ENCODE data around the gene CAMK4.
"Not testable (repeated sequence)": the region's sequence is repeated elsewhere in the genome, so short reads cannot be mapped to it uniquely, and the experiment has no call there.

DNA sequence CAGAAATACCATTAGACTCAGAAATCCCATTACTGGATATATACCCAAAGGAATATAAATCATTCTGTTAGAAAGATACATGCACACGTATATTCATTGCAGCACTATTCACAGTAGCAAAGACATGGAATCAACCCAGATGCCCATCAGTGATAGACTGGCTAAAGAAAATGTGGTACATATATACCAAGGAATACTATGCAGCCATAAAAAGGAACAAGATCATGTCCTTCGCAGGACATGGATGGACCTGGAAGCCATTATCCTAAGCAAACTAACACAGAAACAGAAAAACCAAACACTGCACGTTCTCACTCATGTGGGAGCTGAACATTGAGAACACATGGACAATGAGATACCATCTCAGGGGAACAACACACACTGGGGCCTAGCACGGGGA is 33.4 kb downstream of the CAMK4 start:
- TF ChIP-seq, protein P1, sequence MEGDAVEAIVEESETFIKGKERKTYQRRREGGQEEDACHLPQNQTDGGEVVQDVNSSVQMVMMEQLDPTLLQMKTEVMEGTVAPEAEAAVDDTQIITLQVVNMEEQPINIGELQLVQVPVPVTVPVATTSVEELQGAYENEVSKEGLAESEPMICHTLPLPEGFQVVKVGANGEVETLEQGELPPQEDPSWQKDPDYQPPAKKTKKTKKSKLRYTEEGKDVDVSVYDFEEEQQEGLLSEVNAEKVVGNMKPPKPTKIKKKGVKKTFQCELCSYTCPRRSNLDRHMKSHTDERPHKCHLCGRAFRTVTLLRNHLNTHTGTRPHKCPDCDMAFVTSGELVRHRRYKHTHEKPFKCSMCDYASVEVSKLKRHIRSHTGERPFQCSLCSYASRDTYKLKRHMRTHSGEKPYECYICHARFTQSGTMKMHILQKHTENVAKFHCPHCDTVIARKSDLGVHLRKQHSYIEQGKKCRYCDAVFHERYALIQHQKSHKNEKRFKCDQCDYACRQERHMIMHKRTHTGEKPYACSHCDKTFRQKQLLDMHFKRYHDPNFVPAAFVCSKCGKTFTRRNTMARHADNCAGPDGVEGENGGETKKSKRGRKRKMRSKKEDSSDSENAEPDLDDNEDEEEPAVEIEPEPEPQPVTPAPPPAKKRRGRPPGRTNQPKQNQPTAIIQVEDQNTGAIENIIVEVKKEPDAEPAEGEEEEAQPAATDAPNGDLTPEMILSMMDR (IDR thresholded peaks at IDR 0.05) = not testable (repeated sequence)
- TF ChIP-seq POLR2A (IDR thresholded peaks at IDR 0.05; ENCODE audit: low read depth); POLR2AphosphoS5 (IDR thresholded peaks at IDR 0.05); EP300 (IDR thresholded peaks at IDR 0.05): not testable (repeated sequence)
